ENCODE results near the gene PPP1R13B.

Gene PPP1R13B

GRCh38 chr14:103886304-103887169, 39.2 kb upstream of the PPP1R13B start:
- no peak overlapping the region for H3K4me3 Mint-ChIP-seq
- H3K27me3 Mint-ChIP-seq: no peaks in the 10 kb centered on the region
- H3K27ac Mint-ChIP-seq: no peak overlapping the region
- no peaks in the 10 kb centered on the region for H3K36me3 Mint-ChIP-seq (ENCODE audit: low read depth)
- no peaks in the 10 kb centered on the region for H3K4me1 Mint-ChIP-seq
- ATAC-seq: no peak
- DNase-seq: no peak
- H3K9me3 Mint-ChIP-seq: no peaks in the 10 kb centered on the region

- no peak overlapping the region for H3K4me3 Mint-ChIP-seq
- H3K4me1 Mint-ChIP-seq: peaks cover 6% of the 10 kb centered on the region
- H3K27me3 Mint-ChIP-seq: no peaks in the 10 kb centered on the region
- no peak overlapping the region for H3K27ac Mint-ChIP-seq
- no peaks in the 10 kb centered on the region for H3K36me3 Mint-ChIP-seq (ENCODE audit: low read depth)
- ATAC-seq (no peak), DNase-seq (no peak)
- no peaks in the 10 kb centered on the region for H3K9me3 Mint-ChIP-seq
Measured at GRCh38 chr14:103885509-103885932, 38.1 kb upstream of the PPP1R13B start.

GRCh38 chr14:103884854-103885253, 37.5 kb upstream of the PPP1R13B start:
- Mint-ChIP-seq H3K27me3 (no peaks in the 10 kb centered on the region), H3K9me3 (no peaks in the 10 kb centered on the region), H3K4me1 (peaks cover 12% of the 10 kb centered on the region), H3K27ac (no peak overlapping the region), H3K36me3 (ENCODE audit: low read depth) (no peaks in the 10 kb centered on the region), H3K4me3 (no peak overlapping the region)
- DNase-seq (no peak), ATAC-seq (no peak)

GRCh38 chr14:103883263-103883523, 35.8 kb upstream of the PPP1R13B start:
- Mint-ChIP-seq H3K4me1 (peaks cover 19% of the 10 kb centered on the region), H3K9me3 (no peaks in the 10 kb centered on the region), H3K36me3 (ENCODE audit: low read depth) (no peaks in the 10 kb centered on the region), H3K4me3 (no peak overlapping the region), H3K27me3 (no peaks in the 10 kb centered on the region), H3K27ac (no peak overlapping the region)
- no peak for ATAC-seq
- no peak for DNase-seq

- Mint-ChIP-seq H3K36me3 (ENCODE audit: low read depth) (no peaks in the 10 kb centered on the region), H3K9me3 (no peaks in the 10 kb centered on the region), H3K4me3 (no peak overlapping the region), H3K27me3 (no peaks in the 10 kb centered on the region), H3K27ac (no peak overlapping the region), H3K4me1 (peaks cover 19% of the 10 kb centered on the region)
- ATAC-seq: no peak
- no peak for DNase-seq
Measured at GRCh38 chr14:103882503-103883262, 35.3 kb upstream of the PPP1R13B start.

GRCh38 chr14:103881268-103882201, 34.2 kb upstream of the PPP1R13B start:
- Mint-ChIP-seq H3K36me3 (ENCODE audit: low read depth) (no peaks in the 10 kb centered on the region), H3K4me3 (no peak overlapping the region), H3K27me3 (no peaks in the 10 kb centered on the region), H3K9me3 (no peaks in the 10 kb centered on the region), H3K4me1 (peaks cover 19% of the 10 kb centered on the region), H3K27ac (no peak overlapping the region)
- no peak for ATAC-seq
- DNase-seq: no peak

- DNase-seq: peak; percentile 34
- Mint-ChIP-seq H3K27me3 (no peaks in the 10 kb centered on the region), H3K9me3 (no peaks in the 10 kb centered on the region), H3K4me3 (peak overlapping the region; percentile 48), H3K27ac (peak overlapping the region; percentile 27), H3K4me1 (peaks cover 19% of the 10 kb centered on the region), H3K36me3 (ENCODE audit: low read depth) (no peaks in the 10 kb centered on the region)
- peak; percentile 29 for ATAC-seq
Measured at GRCh38 chr14:103880348-103881267, 33.2 kb upstream of the PPP1R13B start.

- Mint-ChIP-seq H3K9me3 (no peaks in the 10 kb centered on the region), H3K4me3 (peak overlapping the region; percentile 48), H3K4me1 (peaks cover 21% of the 10 kb centered on the region), H3K27ac (peak overlapping the region; percentile 27), H3K36me3 (ENCODE audit: low read depth) (no peaks in the 10 kb centered on the region), H3K27me3 (no peaks in the 10 kb centered on the region)
- DNase-seq: peak; percentile 17
- peak; percentile 20 for ATAC-seq
Measured at GRCh38 chr14:103879570-103880347, 32.4 kb upstream of the PPP1R13B start.

GRCh38 chr14:103879118-103879569, 31.8 kb upstream of the PPP1R13B start:
- Mint-ChIP-seq H3K4me3 (peak overlapping the region; percentile 48), H3K27ac (no peak overlapping the region)

GRCh38 chr14:103878180-103878579, 30.8 kb upstream of the PPP1R13B start:
- Mint-ChIP-seq H3K4me3 (no peak overlapping the region), H3K9me3 (no peaks in the 10 kb centered on the region), H3K36me3 (ENCODE audit: low read depth) (no peaks in the 10 kb centered on the region), H3K27me3 (no peaks in the 10 kb centered on the region), H3K27ac (no peak overlapping the region), H3K4me1 (peaks cover 25% of the 10 kb centered on the region)
- ATAC-seq (no peak), DNase-seq (no peak)

More at GRCh38 chr14:103879118-103879569, 31.8 kb upstream of the PPP1R13B start:
- Mint-ChIP-seq H3K4me1 (peaks cover 22% of the 10 kb centered on the region), H3K36me3 (ENCODE audit: low read depth) (no peaks in the 10 kb centered on the region), H3K27me3 (no peaks in the 10 kb centered on the region), H3K9me3 (no peaks in the 10 kb centered on the region)
- DNase-seq (no peak), ATAC-seq (no peak)

GRCh38 chr14:103875010-103875409, 27.6 kb upstream of the PPP1R13B start:
- H3K4me1 Mint-ChIP-seq: peaks cover 22% of the 10 kb centered on the region
- DNase-seq: no peak
- H3K9me3 Mint-ChIP-seq: no peaks in the 10 kb centered on the region
- no peak overlapping the region for H3K4me3 Mint-ChIP-seq
- no peaks in the 10 kb centered on the region for H3K36me3 Mint-ChIP-seq (ENCODE audit: low read depth)
- H3K27me3 Mint-ChIP-seq: no peaks in the 10 kb centered on the region
- no peak overlapping the region for H3K27ac Mint-ChIP-seq
- no peak for ATAC-seq

GRCh38 chr14:103872481-103873113, 25.2 kb upstream of the PPP1R13B start:
- Mint-ChIP-seq H3K27me3 (no peaks in the 10 kb centered on the region), H3K4me3 (peak overlapping the region; percentile 84), H3K27ac (peak overlapping the region; percentile 86), H3K9me3 (no peaks in the 10 kb centered on the region), H3K4me1 (peaks cover 14% of the 10 kb centered on the region), H3K36me3 (ENCODE audit: low read depth) (no peaks in the 10 kb centered on the region)
- DNase-seq: peak; percentile 20
- ATAC-seq: peak; percentile 55
